CD14-positive monocyte (primary cell): ENCODE data around the gene IRS2. TPM values are rescaled to one million over a fixed set of nuclear protein-coding genes. Genes with fewer than 3 reads are reported as not detected.
A peak's percentile ranks its signal among the peaks of the same experiment; 100 is the strongest.

Experiments
- DNase-seq, 3 donors: peaks; one replicate each; pipeline ENCODE4 v3.0.0-alpha.2; 2011 to 2022
- H2AFZ ChIP-seq: 2 replicates; pipeline ENCODE4 v1.6.0; 2012; ENCODE audit warnings: mild to moderate bottlenecking, low read depth, low read length, inconsistent platforms; ENCODE audit not compliant: insufficient read depth, poor library complexity, severe bottlenecking
- H3K27ac ChIP-seq, 2 donors: 1 replicate in 1 of 2; 2 replicates in 1 of 2; pipeline ENCODE4 v1.5.1; 2012 to 2013; ENCODE audit warnings: low read length in 2 of 2, control low read depth in 1 of 2, inconsistent platforms in 1 of 2, low read depth in 1 of 2, mild to moderate bottlenecking in 1 of 2
- H3K27me3 ChIP-seq, 2 donors: one replicate each; pipeline versions ENCODE4 v1.6.0 to v1.6.1; 2011 to 2013; ENCODE audit warnings: low read length in 2 of 2; ENCODE audit not compliant: control insufficient read depth in 2 of 2, insufficient read depth in 2 of 2
- H3K36me3 ChIP-seq, 2 donors: replicated peaks in 1 of 2; 1 replicate in 1 of 2; 2 replicates in 1 of 2; pipeline versions ENCODE4 v1.5.1 to v1.6.1; 2012 to 2013; ENCODE audit warnings: low read length in 2 of 2, control low read depth in 1 of 2, inconsistent platforms in 1 of 2, mild to moderate bottlenecking in 1 of 2; ENCODE audit not compliant: insufficient read depth in 2 of 2, control insufficient read depth in 1 of 2
- H3K4me1 ChIP-seq, 2 donors: 1 replicate in 1 of 2; 2 replicates in 1 of 2; pipeline versions ENCODE4 v1.5.1 to v1.6.1; 2012 to 2013; ENCODE audit warnings: low read length in 2 of 2, control low read depth in 1 of 2, inconsistent platforms in 1 of 2, mild to moderate bottlenecking in 1 of 2, moderate library complexity in 1 of 2; ENCODE audit not compliant: insufficient read depth in 2 of 2, control insufficient read depth in 1 of 2
- H3K4me2 ChIP-seq: replicated peaks from 2 replicates; pipeline ENCODE3; 2012; ENCODE audit warnings: low read length, moderate library complexity, mild to moderate bottlenecking; ENCODE audit not compliant: poor library complexity, severe bottlenecking; ENCODE audit errors: extremely low read depth
- H3K4me3 ChIP-seq, 3 experiments: fragments of 200-600 bp in 1 of 3; sonication (generic) in 1 of 3; replicated peaks in 1 of 3; 1 replicate in 2 of 3; 2 replicates in 1 of 3; pipeline ENCODE4 v1.5.1; 2011 to 2013; ENCODE audit warnings: low read length in 3 of 3, mild to moderate bottlenecking in 3 of 3, control low read depth in 2 of 3, low read depth in 2 of 3, inconsistent platforms in 1 of 3, moderate library complexity in 1 of 3
- H3K79me2 ChIP-seq: 2 replicates; pipeline ENCODE4 v1.6.0; 2012; ENCODE audit warnings: mild to moderate bottlenecking, control low read depth, inconsistent platforms, low read length, moderate library complexity; ENCODE audit not compliant: insufficient read depth
- H3K9ac ChIP-seq: 2 replicates; pipeline ENCODE4 v1.6.0; 2017; ENCODE audit warnings: low read length, mild to moderate bottlenecking; ENCODE audit not compliant: insufficient read depth, poor library complexity, severe bottlenecking
- H3K9me3 ChIP-seq, 2 donors: replicated peaks in 1 of 2; 1 replicate in 1 of 2; 2 replicates in 1 of 2; pipeline versions ENCODE4 v1.5.1 to v1.6.1; 2012 to 2013; ENCODE audit warnings: low read length in 2 of 2, control low read depth in 1 of 2; ENCODE audit not compliant: control insufficient read depth in 1 of 2, insufficient read depth in 1 of 2
- H4K20me1 ChIP-seq: 2 replicates; pipeline ENCODE4 v1.6.0; 2012; ENCODE audit warnings: mild to moderate bottlenecking, low read length, control low read depth, moderate library complexity; ENCODE audit not compliant: insufficient read depth
- H3K27ac Mint-ChIP-seq, 7 donors: one replicate each; pipeline ENCODE4 v1.8.0; 2020; ENCODE audit warnings: mild to moderate bottlenecking in 7 of 7, mixed read lengths in 7 of 7, moderate library complexity in 6 of 7, inconsistent platforms in 2 of 7
- H3K27me3 Mint-ChIP-seq, 3 donors: one replicate each; pipeline ENCODE4 v1.8.0; 2021 to 2022; ENCODE audit warnings: low read depth in 3 of 3, mild to moderate bottlenecking in 3 of 3, mixed read lengths in 3 of 3, moderate library complexity in 3 of 3, inconsistent platforms in 1 of 3
- H3K36me3 Mint-ChIP-seq, 2 donors: one replicate each; pipeline ENCODE4 v1.8.0; 2020; ENCODE audit warnings: mixed read lengths in 2 of 2, inconsistent platforms in 1 of 2, mild to moderate bottlenecking in 1 of 2
- H3K4me1 Mint-ChIP-seq: one replicate; pipeline ENCODE4 v1.8.0; 2020; ENCODE audit warnings: mild to moderate bottlenecking, mixed read lengths
- H3K4me3 Mint-ChIP-seq, 2 donors: one replicate each; pipeline ENCODE4 v1.8.0; 2020; ENCODE audit warnings: mild to moderate bottlenecking in 2 of 2, mixed read lengths in 2 of 2, moderate library complexity in 1 of 2
- H3K9me3 Mint-ChIP-seq, 7 donors: one replicate each; pipeline ENCODE4 v1.8.0; 2020 to 2022; ENCODE audit warnings: mixed read lengths in 7 of 7, mild to moderate bottlenecking in 6 of 7, moderate library complexity in 6 of 7, inconsistent platforms in 2 of 7
- CTCF ChIP-seq: fragments of 200-600 bp; IDR thresholded peaks from one replicate; pipeline ENCODE4 v1.8.0; 2022; ENCODE audit warnings: antibody characterized with exemption, mild to moderate bottlenecking
- WGBS: methylation state at CpG from one replicate; pipeline ENCODE4 v1.1.5; 2013; ENCODE audit warnings: missing lambda C conversion rate; ENCODE audit not compliant: insufficient coverage; 5-methylcytosine and 5-hydroxymethylcytosine counted together
- intact Hi-C, 2 donors: fragments of 100-400 bp; cut with micrococcal nuclease; formaldehyde crosslinking; loops; one replicate each; pipeline versions ENCODE4 v1.15.0 to v1.15.1; 2023
- polyA plus RNA-seq, 3 donors: library from polyadenylated mRNA; depleted of rRNA in 1 of 3; unstranded in 2 of 3; stranded (reverse) in 1 of 3; fragments of 300-500 nt in 2 of 3; fragments of >200 nt in 1 of 3; fragmentation: Illumina TruSeq in 2 of 3; gene quantifications; 1 replicate in 2 of 3; 2 replicates in 1 of 3; pipeline ENCODE4 v1.2.3, GENCODE V29; 2012 to 2021

The IRS2 gene
- polyA plus RNA-seq, 3 donors = 2.4 to 27.1 (median 3.5) TPM

GRCh38 chr13:109783815-109784589, 2.4 kb downstream of the IRS2 start:
- H3K27ac ChIP-seq = no peak overlapping the region

GRCh38 chr13:109783447-109783814, 3.0 kb downstream of the IRS2 start:
- H3K4me3 Mint-ChIP-seq = no peak overlapping the region
- H3K4me1 Mint-ChIP-seq = peaks cover 43% of the 10 kb centered on the region
- no peaks in the 10 kb centered on the region for H3K27me3 ChIP-seq
- peaks cover 0 to 3% of the 10 kb centered on the region in 2 donors for H3K9me3 ChIP-seq
- TF ChIP-seq CTCF = no peak
- 98% methylated on average over 28 of the region's 29 CpGs for WGBS
- peak overlapping the region; percentile 88 for H3K4me2 ChIP-seq
- H3K27ac Mint-ChIP-seq = no peak overlapping the region
- no peak for DNase-seq
- no peak overlapping the region for H3K9ac ChIP-seq
- H3K9me3 Mint-ChIP-seq = peaks cover 0 to 7% (median 3%) of the 10 kb centered on the region in 7 donors
- peaks cover 70% of the 10 kb centered on the region for H4K20me1 ChIP-seq
- H3K79me2 ChIP-seq = peaks cover 80% of the 10 kb centered on the region
- no peak overlapping the region for H2AFZ ChIP-seq
- H3K27ac ChIP-seq = no peak overlapping the region
- no peaks in the 10 kb centered on the region for H3K27me3 Mint-ChIP-seq
- intact Hi-C loops = loop anchor here (5.0 to 10.0 kb wide), 4 partner anchors 61 to 619 kb away; no protein-coding TSS in a partner anchor
- H3K4me3 ChIP-seq = peak overlapping the region in 1 of 3 experiments; percentile 75
- peaks cover 16 to 38% of the 10 kb centered on the region in 2 donors for H3K36me3 ChIP-seq
- peaks cover 50 to 73% of the 10 kb centered on the region in 2 donors for H3K4me1 ChIP-seq
- H3K36me3 Mint-ChIP-seq = peaks cover 30 to 34% of the 10 kb centered on the region in 2 donors

More at GRCh38 chr13:109783815-109784589, 2.4 kb downstream of the IRS2 start:
- H3K27me3 ChIP-seq = no peaks in the 10 kb centered on the region
- H3K27me3 Mint-ChIP-seq = no peaks in the 10 kb centered on the region
- no peak for TF ChIP-seq CTCF
- no peak for DNase-seq
- H3K4me2 ChIP-seq = peak overlapping the region; percentile 88
- H2AFZ ChIP-seq = no peak overlapping the region
- H3K36me3 ChIP-seq = peaks cover 16 to 38% of the 10 kb centered on the region in 2 donors
- WGBS = 88% methylated on average over 75 of the region's 81 CpGs
- peaks cover 0 to 3% of the 10 kb centered on the region in 2 donors for H3K9me3 ChIP-seq
- H3K9me3 Mint-ChIP-seq = peaks cover 0 to 7% (median 3%) of the 10 kb centered on the region in 7 donors
- peak overlapping the region; percentile 4 to 75 (median 7) for H3K4me3 ChIP-seq
- H3K9ac ChIP-seq = no peak overlapping the region
- H3K36me3 Mint-ChIP-seq = peaks cover 28 to 32% of the 10 kb centered on the region in 2 donors
- peaks cover 64% of the 10 kb centered on the region for H4K20me1 ChIP-seq
- H3K4me3 Mint-ChIP-seq = peak overlapping the region; percentile 43 to 48
- H3K4me1 Mint-ChIP-seq = peaks cover 43% of the 10 kb centered on the region
- peaks cover 51 to 73% of the 10 kb centered on the region in 2 donors for H3K4me1 ChIP-seq
- peaks cover 74% of the 10 kb centered on the region for H3K79me2 ChIP-seq
- no peak overlapping the region for H3K27ac Mint-ChIP-seq
- intact Hi-C loops = loop anchor here (5.0 to 10.0 kb wide), 4 partner anchors 62 to 619 kb away; no protein-coding TSS in a partner anchor
